Left lobe of liver (tissue), 2 donors: ENCODE data around the gene GNB2. TPM values are rescaled to one million over a fixed set of nuclear protein-coding genes. Genes with fewer than 3 reads are reported as not detected.
"Not testable (repeated sequence)": the region's sequence is repeated elsewhere in the genome, so short reads cannot be mapped to it uniquely, and the experiment has no call there.

Source experiments
- ATAC-seq: fragments of 200-7000 bp; cut with Tn5 transposase; one replicate; pipeline ENCODE4 v1.9.1; 2020; ENCODE audit warnings: mild to moderate bottlenecking, moderate library complexity
- DNase-seq: peaks from one replicate; pipeline ENCODE4 v3.0.0-alpha.2; 2020; ENCODE audit warnings: low spot score
- total RNA-seq: library from RNA; stranded (reverse); gene quantifications from one replicate; pipeline ENCODE4 v1.2.1, GENCODE V29; 2021
- donor health status: DM: no; HTN: no; CAD: no; lungs with moderate emphysema.
- donor health status: DM: no; HTN: yes; CAD: no.

Gene GNB2
- total RNA-seq, 1 donor from 2014 or later, result 80.9 TPM

DNA sequence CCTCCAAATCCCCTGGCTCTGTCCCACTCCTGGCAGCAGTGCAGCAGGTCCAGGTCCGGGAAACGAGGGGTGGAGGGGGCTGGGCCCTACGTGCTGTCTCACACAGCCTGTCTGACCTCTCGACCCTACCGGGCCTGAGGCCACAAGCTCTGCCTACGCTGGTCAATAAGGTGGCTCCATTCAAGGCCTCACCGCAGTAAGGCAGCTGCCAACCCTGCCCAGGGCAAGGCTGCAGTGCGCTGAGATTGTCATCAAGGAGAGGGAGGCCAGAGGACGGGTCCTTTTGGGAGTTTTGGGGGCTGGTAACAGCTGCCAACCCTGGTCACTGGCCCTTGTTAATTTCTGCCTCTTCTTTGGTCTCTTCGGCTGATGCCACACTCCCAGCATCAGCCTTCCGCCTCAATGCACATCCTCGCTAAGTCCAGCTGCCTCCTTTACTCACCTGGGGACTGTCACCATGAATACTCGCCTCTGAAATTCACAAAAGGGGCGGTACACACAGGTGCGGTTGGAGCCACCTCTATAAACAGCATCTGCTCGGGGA lies 50.3 kb downstream of the GNB2 start:
- DNase-seq (peak; percentile 94), ATAC-seq (peak; percentile 74)

DNA sequence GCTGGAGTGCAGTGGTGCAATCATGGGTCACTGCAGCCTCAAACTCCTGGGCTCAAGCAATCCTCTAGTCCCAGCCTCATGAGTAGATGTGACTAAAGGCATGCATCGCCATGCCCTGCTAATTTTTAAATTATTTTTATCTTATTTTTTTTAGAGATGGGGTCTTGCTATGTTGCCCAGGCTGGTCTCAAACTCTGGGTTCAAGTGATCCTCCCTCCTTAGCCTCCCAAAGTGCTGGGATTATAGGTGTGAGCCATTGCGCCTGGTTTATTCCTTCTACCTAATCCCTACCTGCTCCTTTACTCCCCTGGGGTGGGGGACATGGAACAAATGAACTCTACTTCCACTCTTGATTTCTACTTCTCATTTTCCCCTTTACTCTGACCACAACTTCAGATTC lies 50.8 kb downstream of the GNB2 start:
- ATAC-seq, DNase-seq: not testable (repeated sequence)

DNA sequence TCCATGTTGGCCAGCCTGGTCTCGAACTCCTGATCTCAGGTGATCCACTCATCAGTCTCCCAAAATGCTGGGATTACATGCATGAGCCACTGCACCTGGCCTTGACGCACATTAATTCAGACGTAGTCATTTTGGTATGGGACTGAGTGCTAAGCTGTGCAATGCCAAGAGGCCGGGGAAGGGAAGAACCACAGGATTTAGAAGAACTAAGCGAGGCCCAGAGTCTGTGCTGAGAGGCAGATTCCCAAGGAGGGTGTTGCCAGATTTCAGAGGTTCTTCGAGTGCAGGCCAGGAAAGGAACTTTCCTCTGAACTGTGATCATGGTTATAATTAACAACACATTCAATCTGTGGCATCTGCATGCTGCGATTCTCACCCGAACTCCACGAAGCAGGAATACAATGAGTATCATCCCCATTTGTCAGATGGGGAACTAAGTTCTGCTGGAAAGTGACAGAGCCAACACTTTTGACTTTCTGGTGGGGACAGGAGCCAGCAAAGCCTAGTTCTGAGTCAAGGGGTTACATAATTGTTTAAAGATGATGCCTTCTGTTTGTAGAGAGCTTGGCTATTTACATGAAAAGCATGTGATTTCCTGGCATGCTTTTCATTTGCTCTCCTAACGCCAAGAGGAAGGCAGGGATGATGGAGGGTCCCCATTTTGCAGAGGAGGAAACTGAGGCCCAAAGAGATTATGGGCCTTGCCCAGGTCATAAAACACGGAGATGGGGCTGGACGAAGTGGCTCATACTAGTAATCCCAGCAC lies 53.6 kb downstream of the GNB2 start:
- ATAC-seq, result peak; percentile 47
- DNase-seq, result no peak

DNA sequence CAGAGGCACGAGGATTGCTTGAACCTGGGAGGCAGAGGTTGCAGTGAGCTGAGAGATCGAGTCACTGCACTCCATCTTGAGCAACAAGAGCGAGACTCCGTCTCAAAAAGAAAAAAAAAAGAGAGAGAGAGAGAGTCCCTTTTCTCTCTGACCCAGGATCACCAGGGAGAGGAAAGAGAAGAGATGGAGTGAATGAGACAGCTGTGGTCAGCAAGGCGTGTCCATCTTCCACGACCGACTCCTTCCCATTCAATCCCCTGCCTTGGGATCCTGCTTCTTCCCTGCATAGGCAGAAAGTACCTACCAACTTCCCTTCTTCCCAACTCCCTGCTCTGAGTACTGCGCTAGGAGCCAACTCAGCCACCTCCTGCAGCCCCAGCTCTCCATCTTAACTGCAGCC lies 54.7 kb downstream of the GNB2 start:
- ATAC-seq (no peak), DNase-seq (no peak)

Other genes starting within 250 kb of the GNB2 start
- 4.4 TPM for gene ZCWPW1, start 245.0 kb upstream of the GNB2 start, total RNA-seq
- gene MEPCE, start 243.9 kb upstream of the GNB2 start, total RNA-seq, result 23.1 TPM
- 13.8 TPM for gene PPP1R35, start 237.2 kb upstream of the GNB2 start, total RNA-seq
- not detected for gene SPACDR, start 209.5 kb upstream of the GNB2 start, total RNA-seq
- gene TSC22D4, start 194.5 kb upstream of the GNB2 start, total RNA-seq, result 16.9 TPM
- gene NYAP1, start 189.8 kb upstream of the GNB2 start, total RNA-seq, result 0.38 TPM
- gene AGFG2, start 134.5 kb upstream of the GNB2 start, total RNA-seq, result 87.8 TPM
- gene SAP25, start 99.8 kb upstream of the GNB2 start, total RNA-seq, result 0.86 TPM
- gene LRCH4, start 87.6 kb upstream of the GNB2 start, total RNA-seq, result 31.6 TPM
- gene FBXO24, start 87.4 kb upstream of the GNB2 start, total RNA-seq, result 1.0 TPM
- gene PCOLCE, start 71.4 kb upstream of the GNB2 start, total RNA-seq, result 71.8 TPM
- gene MOSPD3, start 61.2 kb upstream of the GNB2 start, total RNA-seq, result 20.3 TPM
- gene TFR2, start 32.2 kb upstream of the GNB2 start, total RNA-seq, result 689 TPM
- not detected for gene ACTL6B, start 17.3 kb upstream of the GNB2 start, total RNA-seq
- gene GIGYF1, start 20.5 kb downstream of the GNB2 start, total RNA-seq, result 21.6 TPM
- gene POP7, start 32.4 kb downstream of the GNB2 start, total RNA-seq, result 28.5 TPM
- 6.4 TPM for gene EPO, start 46.7 kb downstream of the GNB2 start, total RNA-seq
- 0.03 TPM for gene ZAN, start 59.9 kb downstream of the GNB2 start, total RNA-seq
- gene EPHB4, start 153.8 kb downstream of the GNB2 start, total RNA-seq, result 48.8 TPM
- 10.1 TPM for gene SLC12A9, start 179.0 kb downstream of the GNB2 start, total RNA-seq
- 24.6 TPM for gene TRIP6, start 193.6 kb downstream of the GNB2 start, total RNA-seq
- gene SRRT, start 201.4 kb downstream of the GNB2 start, total RNA-seq, result 53.9 TPM
- gene UFSP1, start 216.0 kb downstream of the GNB2 start, total RNA-seq, result 1.8 TPM
- 0.48 TPM for gene ACHE, start 222.1 kb downstream of the GNB2 start, total RNA-seq